ENCODE results near the gene PCYT1A.

Gene PCYT1A

GRCh38 chr3:196273655-196274054 is 13.9 kb downstream of the PCYT1A start:
- in situ Hi-C loops (cut with MboI; ENCODE audit: low pct_unique_long_range_greater_than_20kb, low sequenced_read_pairs, unreplicated experiment) = loop anchor here (25.0 kb wide), 1 partner anchor 214 kb away; no protein-coding TSS in a partner anchor
- DNase-seq (ENCODE audit: low spot score) = no peak
- TF ChIP-seq, protein P1, sequence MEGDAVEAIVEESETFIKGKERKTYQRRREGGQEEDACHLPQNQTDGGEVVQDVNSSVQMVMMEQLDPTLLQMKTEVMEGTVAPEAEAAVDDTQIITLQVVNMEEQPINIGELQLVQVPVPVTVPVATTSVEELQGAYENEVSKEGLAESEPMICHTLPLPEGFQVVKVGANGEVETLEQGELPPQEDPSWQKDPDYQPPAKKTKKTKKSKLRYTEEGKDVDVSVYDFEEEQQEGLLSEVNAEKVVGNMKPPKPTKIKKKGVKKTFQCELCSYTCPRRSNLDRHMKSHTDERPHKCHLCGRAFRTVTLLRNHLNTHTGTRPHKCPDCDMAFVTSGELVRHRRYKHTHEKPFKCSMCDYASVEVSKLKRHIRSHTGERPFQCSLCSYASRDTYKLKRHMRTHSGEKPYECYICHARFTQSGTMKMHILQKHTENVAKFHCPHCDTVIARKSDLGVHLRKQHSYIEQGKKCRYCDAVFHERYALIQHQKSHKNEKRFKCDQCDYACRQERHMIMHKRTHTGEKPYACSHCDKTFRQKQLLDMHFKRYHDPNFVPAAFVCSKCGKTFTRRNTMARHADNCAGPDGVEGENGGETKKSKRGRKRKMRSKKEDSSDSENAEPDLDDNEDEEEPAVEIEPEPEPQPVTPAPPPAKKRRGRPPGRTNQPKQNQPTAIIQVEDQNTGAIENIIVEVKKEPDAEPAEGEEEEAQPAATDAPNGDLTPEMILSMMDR (IDR thresholded peaks at IDR 0.05; ENCODE audit: extremely low read depth, insufficient read depth, missing control alignments) = no peak

- in situ Hi-C loops (cut with MboI; ENCODE audit: low pct_unique_long_range_greater_than_20kb, low sequenced_read_pairs, unreplicated experiment) = loop anchor here (25.0 kb wide), 1 partner anchor 214 kb away; no protein-coding TSS in a partner anchor
- no peak for DNase-seq (ENCODE audit: low spot score)
- TF ChIP-seq, protein P1 (IDR thresholded peaks at IDR 0.05; ENCODE audit: extremely low read depth, insufficient read depth, missing control alignments) = no peak
Observed at GRCh38 chr3:196272826-196273225, 14.7 kb downstream of the PCYT1A start.

DNA sequence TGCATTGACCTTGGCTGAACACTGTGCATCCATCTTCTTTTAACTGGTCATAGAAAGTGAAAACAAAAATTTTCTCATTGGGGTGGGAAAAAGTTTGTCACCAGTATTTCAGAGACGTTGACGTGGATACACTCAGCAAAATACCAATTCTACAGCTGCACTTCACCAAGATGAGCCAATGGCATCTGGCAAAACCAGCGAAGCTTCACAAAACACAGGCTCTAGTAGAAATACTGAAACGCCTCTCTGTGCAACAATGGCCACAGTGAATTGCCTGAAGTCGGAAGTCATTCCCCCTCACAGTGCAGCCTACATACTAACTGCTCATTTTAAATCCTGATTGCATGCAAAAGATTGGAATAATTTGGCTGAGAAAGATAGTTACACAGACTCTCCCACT is 17.0 kb downstream of the PCYT1A start:
- TF ChIP-seq, protein P1 (IDR thresholded peaks at IDR 0.05; ENCODE audit: extremely low read depth, insufficient read depth, missing control alignments) = no peak
- DNase-seq (ENCODE audit: low spot score) = no peak
- in situ Hi-C loops (cut with MboI; ENCODE audit: low pct_unique_long_range_greater_than_20kb, low sequenced_read_pairs, unreplicated experiment) = loop anchor here (25.0 kb wide), 1 partner anchor 217 kb away; no protein-coding TSS in a partner anchor

- DNase-seq (ENCODE audit: low spot score) = no peak
- in situ Hi-C loops (cut with MboI; ENCODE audit: low pct_unique_long_range_greater_than_20kb, low sequenced_read_pairs, unreplicated experiment) = loop anchor here (25.0 kb wide), 1 partner anchor 219 kb away; no protein-coding TSS in a partner anchor
- TF ChIP-seq, protein P1 (IDR thresholded peaks at IDR 0.05; ENCODE audit: extremely low read depth, insufficient read depth, missing control alignments) = no peak
Observed at GRCh38 chr3:196268284-196269163, 19.0 kb downstream of the PCYT1A start.

- DNase-seq (ENCODE audit: low spot score) = no peak
- TF ChIP-seq, protein P1 (IDR thresholded peaks at IDR 0.05; ENCODE audit: extremely low read depth, insufficient read depth, missing control alignments) = no peak
- in situ Hi-C loops (cut with MboI; ENCODE audit: low pct_unique_long_range_greater_than_20kb, low sequenced_read_pairs, unreplicated experiment) = loop anchor here (25.0 kb wide), 1 partner anchor 223 kb away; no protein-coding TSS in a partner anchor
Observed at GRCh38 chr3:196263819-196264218, 23.7 kb downstream of the PCYT1A start.

DNA sequence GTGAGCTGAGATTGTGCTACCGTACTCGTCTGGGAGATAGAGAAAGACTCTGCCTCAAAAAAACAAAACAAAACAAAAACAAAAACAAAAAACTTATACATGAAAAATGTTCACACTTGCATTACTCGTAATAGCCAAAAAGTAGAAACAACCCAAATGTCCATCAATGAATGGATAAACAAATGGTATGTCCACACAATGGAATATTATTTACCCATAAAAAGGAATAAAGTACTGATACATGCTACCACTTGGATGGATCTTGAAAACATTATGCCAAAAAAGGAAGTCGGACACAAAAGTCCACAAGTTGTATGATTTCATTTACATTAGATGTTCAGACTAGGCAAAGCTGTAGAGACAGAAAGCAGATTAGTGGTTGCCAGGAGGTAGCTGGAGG is 26.7 kb downstream of the PCYT1A start:
- DNase-seq (ENCODE audit: low spot score) = no peak
- in situ Hi-C loops (cut with MboI; ENCODE audit: low pct_unique_long_range_greater_than_20kb, low sequenced_read_pairs, unreplicated experiment) = loop anchor here (25.0 kb wide), 1 partner anchor 227 kb away; no protein-coding TSS in a partner anchor
- TF ChIP-seq, protein P1 (IDR thresholded peaks at IDR 0.05; ENCODE audit: extremely low read depth, insufficient read depth, missing control alignments) = no peak
